Urinary bladder (tissue), 4 donors: ENCODE measurements around the gene C6orf62. TPM values are rescaled to one million over a fixed set of nuclear protein-coding genes. Genes with fewer than 3 reads are reported as not detected.
"Not testable (repeated sequence)": the region's sequence is repeated elsewhere in the genome, so short reads cannot be mapped to it uniquely, and the experiment has no call there.

Experiments used
- DNase-seq: peaks from one replicate; pipeline ENCODE4 v3.0.0-alpha.2; 2015; ENCODE audit errors: extremely low spot score
- H3K27ac ChIP-seq: one replicate; pipeline ENCODE4 v1.5.1; 2013; ENCODE audit warnings: low read depth, mild to moderate bottlenecking, moderate library complexity
- H3K36me3 ChIP-seq: one replicate; pipeline ENCODE4 v1.6.1; 2013; ENCODE audit warnings: mild to moderate bottlenecking, moderate library complexity; ENCODE audit not compliant: insufficient read depth
- H3K4me1 ChIP-seq: one replicate; pipeline ENCODE4 v1.6.1; 2013; ENCODE audit warnings: mild to moderate bottlenecking, moderate library complexity; ENCODE audit not compliant: insufficient read depth
- H3K4me3 ChIP-seq: one replicate; pipeline ENCODE4 v1.5.1; 2013; ENCODE audit warnings: low read depth, low read length
- WGBS: extraction: QIAGEN DNeasy Blood & Tissue Kit; methylation state at CpG from one replicate; pipeline ENCODE4 v1.1.7; 2013; 5-methylcytosine and 5-hydroxymethylcytosine counted together
- polyA plus RNA-seq: library from polyadenylated mRNA; stranded (reverse); fragments of 200-250 nt; gene quantifications from one replicate; pipeline ENCODE4 v1.2.3, GENCODE V29; 2013
- total RNA-seq: library from RNA; depleted of rRNA; stranded (reverse); fragments of >200 nt; gene quantifications from one replicate; pipeline ENCODE4 v1.2.3, GENCODE V29; 2014
- donor health status: healthy with polysubstance abuse.
- donor health status: healthy.

C6orf62 gene
- total and polyA plus RNA-seq, 2 donors = 38.1 to 85.8 TPM

DNA sequence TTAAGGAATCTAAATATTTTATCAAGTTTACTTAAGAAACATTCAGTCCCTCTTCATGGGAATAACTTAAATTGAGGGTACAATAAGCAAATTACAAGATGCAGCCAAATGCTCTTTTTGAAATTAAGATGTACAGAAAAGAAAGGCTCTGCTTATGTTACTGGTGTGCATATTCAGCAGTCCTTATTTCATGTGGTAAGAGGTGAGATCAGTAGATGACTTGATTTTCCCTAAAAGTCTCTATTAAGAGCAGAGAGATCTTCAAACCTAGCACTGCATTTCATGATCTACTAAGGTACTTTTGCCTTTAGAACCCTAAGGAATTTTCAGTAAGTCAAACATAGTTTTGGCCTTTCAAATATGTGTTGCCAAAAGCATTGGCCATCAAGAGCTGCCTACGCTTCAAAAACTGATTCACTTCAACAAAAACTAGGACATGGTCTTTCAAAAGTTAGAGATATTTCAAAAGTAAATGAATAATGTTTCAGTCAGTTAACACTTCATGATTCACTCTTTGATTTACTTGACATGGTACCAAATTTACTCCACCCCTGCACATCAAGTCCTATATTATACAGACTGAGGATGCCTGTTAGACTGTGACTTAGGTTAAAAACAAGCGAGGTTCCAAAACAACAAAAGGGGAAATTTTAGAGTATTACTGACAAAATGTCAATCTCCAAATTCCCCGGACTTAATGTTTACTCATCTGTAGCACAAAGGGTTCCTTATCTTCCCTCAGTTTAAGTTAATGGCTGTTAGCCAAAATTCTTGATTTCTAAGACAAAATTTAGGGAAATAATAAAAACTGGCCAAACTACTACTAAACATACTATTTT is 19.2 kb downstream of the C6orf62 start:
- H3K27ac ChIP-seq = no peak overlapping the region
- WGBS = 60% methylated on average over 3 of the region's 3 CpGs
- no peak overlapping the region for H3K4me3 ChIP-seq
- no peaks in the 10 kb centered on the region for H3K4me1 ChIP-seq
- H3K36me3 ChIP-seq = no peaks in the 10 kb centered on the region
- DNase-seq = no peak

DNA sequence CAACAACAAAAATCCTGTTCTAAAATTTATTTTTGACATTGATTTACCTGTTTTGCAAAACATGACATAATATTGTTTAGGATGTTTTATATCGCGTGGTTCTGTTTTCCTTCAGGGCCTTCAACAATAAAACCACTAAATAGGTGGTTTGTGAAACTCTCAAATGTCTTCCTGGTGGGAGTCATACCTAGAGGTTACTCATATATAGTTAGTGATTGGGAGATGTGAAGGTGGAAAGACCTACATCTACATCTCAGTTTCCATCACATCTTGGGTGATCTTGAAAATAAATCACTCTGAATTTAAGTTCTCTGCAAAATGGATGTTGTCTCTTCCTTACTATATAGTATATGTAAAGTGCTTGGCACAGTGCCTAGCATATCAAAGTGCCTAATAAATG is 22.9 kb downstream of the C6orf62 start:
- no peak for DNase-seq
- Histone ChIP-seq H3K36me3 (no peaks in the 10 kb centered on the region), H3K4me3 (no peak overlapping the region), H3K4me1 (no peaks in the 10 kb centered on the region), H3K27ac (no peak overlapping the region)
- 95% methylated on average over 2 of the region's 2 CpGs for WGBS

- DNase-seq, H3K4me1 ChIP-seq, H3K27ac ChIP-seq, H3K4me3 ChIP-seq, H3K36me3 ChIP-seq: not testable (repeated sequence)
- 27% methylated on average over 8 of the region's 8 CpGs for WGBS
Measured at GRCh38 chr6:24695635-24696034, 23.3 kb downstream of the C6orf62 start.

GRCh38 chr6:24694198-24694597 is 24.8 kb downstream of the C6orf62 start:
- no peak for DNase-seq
- H3K27ac ChIP-seq = no peak overlapping the region
- H3K4me1 ChIP-seq = no peaks in the 10 kb centered on the region
- H3K36me3 ChIP-seq = no peaks in the 10 kb centered on the region
- no peak overlapping the region for H3K4me3 ChIP-seq
- WGBS = 94% methylated on average over 1 of the region's 1 CpG

DNA sequence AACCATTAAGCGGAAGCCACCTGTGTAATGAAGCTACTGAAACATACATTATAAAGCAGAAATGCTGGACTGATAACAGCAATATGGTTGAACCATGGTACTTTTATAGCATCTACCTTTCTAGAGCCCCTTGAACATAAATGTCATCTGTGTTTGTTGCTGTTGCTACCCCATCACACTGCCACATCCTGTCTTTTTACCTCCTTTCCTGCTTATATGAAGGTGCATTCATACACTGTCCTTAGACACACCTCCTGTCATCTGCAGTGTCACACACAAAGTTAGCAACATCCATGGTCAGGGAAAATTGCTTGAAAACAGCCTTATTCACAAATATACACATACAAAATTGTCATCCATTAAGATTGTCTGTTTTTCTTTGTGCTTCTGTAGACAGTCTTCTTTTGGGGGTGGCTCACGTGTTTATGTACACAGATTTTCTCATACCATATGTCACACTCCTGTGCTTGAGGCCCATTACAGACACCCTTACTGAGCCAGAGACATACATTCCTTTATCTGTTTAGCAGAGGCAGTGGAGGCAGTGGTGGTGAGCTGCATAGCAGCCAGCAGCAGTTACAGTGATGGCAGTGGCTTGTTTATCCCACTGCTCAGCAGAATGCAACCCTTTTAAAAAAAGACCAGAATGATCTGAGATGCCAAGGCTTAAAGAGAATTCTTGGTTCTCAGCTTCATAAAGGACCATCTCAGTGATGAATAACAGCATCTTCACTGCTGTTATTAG is 25.9 kb downstream of the C6orf62 start:
- DNase-seq = no peak
- H3K4me1 ChIP-seq = no peaks in the 10 kb centered on the region
- H3K36me3 ChIP-seq = no peaks in the 10 kb centered on the region
- 82% methylated on average over 2 of the region's 2 CpGs for WGBS
- H3K4me3 ChIP-seq = no peak overlapping the region
- no peak overlapping the region for H3K27ac ChIP-seq

DNA sequence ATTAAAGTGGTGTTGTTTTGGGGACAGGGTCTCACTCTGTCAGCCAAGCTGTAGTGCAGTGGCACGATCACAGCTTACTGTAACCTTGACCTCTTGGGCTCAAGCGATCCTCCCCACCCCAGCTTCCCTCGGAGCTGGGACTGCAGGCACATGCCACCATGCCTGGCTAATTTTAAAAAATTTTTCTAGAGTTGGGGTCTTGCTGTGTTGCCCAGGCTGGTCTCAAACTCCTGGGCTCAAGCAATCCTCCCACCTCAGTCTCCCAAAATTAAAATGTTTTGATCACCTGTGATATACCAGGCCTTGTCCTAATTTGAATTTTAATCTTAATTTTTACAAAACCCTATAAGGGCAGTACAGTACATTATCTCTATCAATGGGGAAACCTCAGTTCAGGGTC is 26.5 kb downstream of the C6orf62 start:
- no peak for DNase-seq
- WGBS = 90% methylated on average over 3 of the region's 3 CpGs
- H3K36me3 ChIP-seq = no peaks in the 10 kb centered on the region

DNA sequence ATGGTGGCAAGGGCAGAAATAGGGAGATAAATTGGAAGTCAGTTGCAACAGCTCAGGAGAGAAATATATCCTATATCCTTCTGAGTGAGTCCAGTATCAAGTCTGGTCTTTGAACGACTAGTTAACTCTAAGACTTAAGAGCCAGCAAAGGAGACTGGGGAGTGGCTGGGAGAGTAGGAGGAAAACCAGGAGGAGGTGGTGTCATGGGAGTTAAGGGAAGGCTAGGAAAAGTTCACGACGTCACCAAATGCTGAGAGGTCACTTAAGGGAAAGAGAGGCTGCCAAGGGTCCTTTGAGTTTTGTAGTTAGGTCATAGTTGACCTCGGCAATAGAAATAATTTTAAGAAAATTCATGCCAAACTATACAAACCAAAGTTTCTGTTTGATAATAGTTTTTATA is 27.0 kb downstream of the C6orf62 start:
- no peak overlapping the region for H3K27ac ChIP-seq
- no peak overlapping the region for H3K4me3 ChIP-seq
- 76% methylated on average over 4 of the region's 4 CpGs for WGBS
- DNase-seq = no peak
- H3K4me1 ChIP-seq = no peaks in the 10 kb centered on the region
- no peaks in the 10 kb centered on the region for H3K36me3 ChIP-seq

More for the DNA sequence above, 26.5 kb downstream of the C6orf62 start:
- no peak overlapping the region for H3K4me3 ChIP-seq
- no peaks in the 10 kb centered on the region for H3K4me1 ChIP-seq
- no peak overlapping the region for H3K27ac ChIP-seq

DNA sequence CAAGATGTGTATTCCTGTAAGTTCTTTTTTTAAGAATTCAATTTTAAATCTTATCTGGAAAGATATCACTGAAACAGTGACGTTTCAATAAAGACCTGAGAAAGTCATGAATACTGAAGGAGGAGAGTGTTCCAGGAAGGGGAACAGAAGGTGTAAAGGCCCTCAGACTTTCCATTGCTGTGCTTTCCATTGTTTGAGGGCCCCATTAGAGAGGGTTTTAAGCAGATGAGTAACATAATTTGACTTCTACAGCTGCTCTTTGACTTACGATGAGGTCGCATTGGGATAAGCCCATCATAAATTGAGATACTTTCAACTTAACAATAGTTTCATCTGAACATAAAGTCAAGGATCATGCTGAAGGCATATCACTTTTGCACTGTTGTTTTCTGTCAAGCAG is 27.4 kb downstream of the C6orf62 start:
- Histone ChIP-seq H3K4me3 (no peak overlapping the region), H3K36me3 (no peaks in the 10 kb centered on the region), H3K4me1 (no peaks in the 10 kb centered on the region), H3K27ac (no peak overlapping the region)
- DNase-seq = no peak
- 84% methylated on average over 3 of the region's 3 CpGs for WGBS

GRCh38 chr6:24690593-24690992 is 28.4 kb downstream of the C6orf62 start:
- WGBS = 87% methylated on average over 1 of the region's 1 CpG
- H3K36me3 ChIP-seq = no peaks in the 10 kb centered on the region
- no peak for DNase-seq
- H3K4me3 ChIP-seq = no peak overlapping the region
- no peak overlapping the region for H3K27ac ChIP-seq
- H3K4me1 ChIP-seq = no peaks in the 10 kb centered on the region

- Histone ChIP-seq H3K27ac (no peak overlapping the region), H3K4me3 (no peak overlapping the region), H3K36me3 (no peaks in the 10 kb centered on the region), H3K4me1 (no peaks in the 10 kb centered on the region)
- WGBS = 82% methylated on average over 2 of the region's 2 CpGs
- DNase-seq = no peak
Measured at GRCh38 chr6:24689964-24690363, 29.0 kb downstream of the C6orf62 start.

DNA sequence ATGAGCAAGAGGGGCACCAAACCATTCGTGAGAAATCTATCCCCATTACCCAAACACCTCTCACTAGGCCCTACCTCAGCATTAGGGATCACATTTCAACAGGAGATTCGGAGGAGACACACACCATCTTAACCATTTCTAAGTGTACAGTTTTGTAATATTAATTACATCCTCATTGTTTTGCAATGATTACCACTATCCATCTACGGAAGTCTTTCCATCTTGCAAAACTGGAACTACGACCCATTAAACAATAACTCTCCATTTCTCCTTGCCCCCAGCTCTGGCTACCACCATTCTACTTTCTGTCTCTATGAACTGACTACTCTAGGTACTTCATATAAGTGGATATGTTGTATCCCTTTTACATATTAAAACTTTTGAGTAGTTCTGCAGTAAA is 32.0 kb downstream of the C6orf62 start:
- no peaks in the 10 kb centered on the region for H3K4me1 ChIP-seq
- WGBS = 91% methylated on average over 4 of the region's 4 CpGs
- H3K4me3 ChIP-seq = no peak overlapping the region
- no peak overlapping the region for H3K27ac ChIP-seq
- H3K36me3 ChIP-seq = no peaks in the 10 kb centered on the region
- no peak for DNase-seq

- DNase-seq = no peak
- WGBS = 95% methylated on average over 1 of the region's 1 CpG
- no peaks in the 10 kb centered on the region for H3K36me3 ChIP-seq
Measured at GRCh38 chr6:24686408-24686807, 32.5 kb downstream of the C6orf62 start.

GRCh38 chr6:24683297-24684296 is 35.4 kb downstream of the C6orf62 start:
- WGBS = 70% methylated on average over 12 of the region's 12 CpGs
- Histone ChIP-seq H3K27ac (no peak overlapping the region), H3K36me3 (no peaks in the 10 kb centered on the region)

More at GRCh38 chr6:24686408-24686807, 32.5 kb downstream of the C6orf62 start:
- Histone ChIP-seq H3K4me1 (no peaks in the 10 kb centered on the region), H3K27ac (no peak overlapping the region), H3K4me3 (no peak overlapping the region)

More at GRCh38 chr6:24683297-24684296, 35.4 kb downstream of the C6orf62 start:
- Histone ChIP-seq H3K4me3 (no peak overlapping the region), H3K4me1 (no peaks in the 10 kb centered on the region)
- no peak for DNase-seq
